WTC11 (cell line): ENCODE measurements around the gene DFFB. TPM values are rescaled to one million over a fixed set of nuclear protein-coding genes. Genes with fewer than 3 reads are reported as not detected.

Source experiments
- ATAC-seq: fragments of 200-7000 bp; cut with Tn5 transposase; 2 replicates; pipeline ENCODE4 v1.10.0; 2021; ENCODE audit warnings: mild to moderate bottlenecking, moderate library complexity
- CTCF ChIA-PET: fragments of 300-600 bp; sonication (Branson Sonifier 250); formaldehyde crosslinking; loops from one replicate; lab custom pipeline; 2021; ENCODE audit warnings: antibody characterized with exemption; lab: Charles Lee
- POLR2A ChIA-PET: fragments of 350-600 bp; sonication (Branson Sonifier 250); formaldehyde crosslinking; loops from one replicate; lab custom pipeline; 2021; ENCODE audit warnings: antibody characterized with exemption; lab: Charles Lee
- DNase-seq: peaks from one replicate; pipeline ENCODE4 v3.0.0; 2021; ENCODE audit warnings: low spot score
- H3K27ac Mint-ChIP-seq: 2 replicates; pipeline ENCODE4 v1.8.0; 2021; ENCODE audit warnings: mixed read lengths
- H3K27me3 Mint-ChIP-seq: 2 replicates; pipeline ENCODE4 v1.8.0; 2021; ENCODE audit warnings: low read depth, mild to moderate bottlenecking, moderate library complexity, mixed read lengths
- H3K36me3 Mint-ChIP-seq: 2 replicates; pipeline ENCODE4 v1.8.0; 2021; ENCODE audit warnings: mixed read lengths
- H3K4me1 Mint-ChIP-seq: 2 replicates; pipeline ENCODE4 v1.8.0; 2022; ENCODE audit warnings: mixed read lengths
- H3K4me3 Mint-ChIP-seq: 2 replicates; pipeline ENCODE4 v1.8.0; 2021; ENCODE audit warnings: mild to moderate bottlenecking, moderate library complexity, mixed read lengths
- H3K9me3 Mint-ChIP-seq: 2 replicates; pipeline ENCODE4 v1.8.0; 2021; ENCODE audit warnings: mixed read lengths
- ETV6 ChIP-seq: sonication (generic); formaldehyde crosslinking; IDR thresholded peaks from 2 replicates; pipeline ENCODE4 v1.8.1; 2022; ENCODE audit warnings: mild to moderate bottlenecking, missing genetic modification reagents
- FOXK1 ChIP-seq: sonication (generic); formaldehyde crosslinking; IDR thresholded peaks from 2 replicates; pipeline ENCODE4 v1.8.0; 2022; ENCODE audit warnings: mild to moderate bottlenecking, moderate library complexity, missing genetic modification reagents
- HMGA2 ChIP-seq: fragments of 250-450 bp; sonication (Bioruptor Pico); IDR thresholded peaks from 2 replicates; pipeline ENCODE4 v1.4.0; 2021; ENCODE audit warnings: mild to moderate bottlenecking, moderate library complexity
- IRF2 ChIP-seq: sonication (generic); formaldehyde crosslinking; IDR thresholded peaks from 2 replicates; pipeline ENCODE4 v1.8.0; 2022; ENCODE audit warnings: low read depth, missing genetic modification reagents, borderline replicate concordance
- MXD4 ChIP-seq: fragments of 250-450 bp; sonication (Bioruptor Pico); IDR thresholded peaks from 2 replicates; pipeline ENCODE4 v1.8.0; 2021; ENCODE audit warnings: mild to moderate bottlenecking, moderate library complexity, borderline replicate concordance
- NFE2L1 ChIP-seq: sonication (generic); formaldehyde crosslinking; IDR thresholded peaks from 2 replicates; pipeline ENCODE4 v1.8.1; 2023; ENCODE audit warnings: missing genetic modification reagents
- NR2C2 ChIP-seq: sonication (generic); formaldehyde crosslinking; IDR thresholded peaks from 2 replicates; pipeline ENCODE4 v1.8.0; 2022; ENCODE audit warnings: mild to moderate bottlenecking, missing genetic modification reagents
- ZNF219 ChIP-seq: sonication (generic); formaldehyde crosslinking; IDR thresholded peaks from 2 replicates; pipeline ENCODE4 v1.8.0; 2023; ENCODE audit warnings: missing genetic modification reagents, mild to moderate bottlenecking, borderline replicate concordance
- ZNF416 ChIP-seq: fragments of 250-450 bp; sonication (Bioruptor Pico); IDR thresholded peaks from 2 replicates; pipeline ENCODE4 v1.9.0; 2021; ENCODE audit warnings: mild to moderate bottlenecking, inconsistent platforms
- ZNF671 ChIP-seq: fragments of 250-450 bp; sonication (Bioruptor Pico); IDR thresholded peaks from 2 replicates; pipeline ENCODE4 v1.8.0; 2021; ENCODE audit warnings: mild to moderate bottlenecking
- total RNA-seq: library from RNA; stranded (reverse); gene quantifications from 3 replicates; pipeline ENCODE4 v1.2.3, GENCODE V29; 2021
- TF ChIP-seq, protein P1 (sequence below): sonication (generic); formaldehyde crosslinking; IDR thresholded peaks from 2 replicates; pipeline ENCODE4 v1.8.1; 2022; ENCODE audit warnings: low read depth, missing genetic modification reagents, borderline replicate concordance
- TF ChIP-seq, protein P2 (sequence below): fragments of 250-450 bp; sonication (Bioruptor Pico); IDR thresholded peaks from 2 replicates; pipeline ENCODE4 v1.9.0; 2021; ENCODE audit warnings: moderate library complexity, mild to moderate bottlenecking, inconsistent platforms, borderline replicate concordance
- TF ChIP-seq, protein P3 (sequence below): sonication (generic); formaldehyde crosslinking; IDR thresholded peaks from 2 replicates; pipeline ENCODE4 v1.8.0; 2023; ENCODE audit warnings: missing genetic modification reagents, mild to moderate bottlenecking, borderline replicate concordance
- TF ChIP-seq, protein P4 (sequence below): sonication (generic); formaldehyde crosslinking; IDR thresholded peaks from 2 replicates; pipeline ENCODE4 v1.8.1; 2022; ENCODE audit warnings: missing genetic modification reagents, borderline replicate concordance
- TF ChIP-seq, protein P5 (sequence below): sonication (generic); formaldehyde crosslinking; IDR thresholded peaks from 2 replicates; pipeline ENCODE4 v1.8.0; 2023; ENCODE audit warnings: missing genetic modification reagents
- TF ChIP-seq, protein P6 (sequence below): sonication (generic); formaldehyde crosslinking; IDR thresholded peaks from 2 replicates; pipeline ENCODE4 v1.8.1; 2023; ENCODE audit warnings: mild to moderate bottlenecking, missing genetic modification reagents

The DFFB gene
- total RNA-seq, 1 experiment from 2014 or later: 9.2 TPM

DNA sequence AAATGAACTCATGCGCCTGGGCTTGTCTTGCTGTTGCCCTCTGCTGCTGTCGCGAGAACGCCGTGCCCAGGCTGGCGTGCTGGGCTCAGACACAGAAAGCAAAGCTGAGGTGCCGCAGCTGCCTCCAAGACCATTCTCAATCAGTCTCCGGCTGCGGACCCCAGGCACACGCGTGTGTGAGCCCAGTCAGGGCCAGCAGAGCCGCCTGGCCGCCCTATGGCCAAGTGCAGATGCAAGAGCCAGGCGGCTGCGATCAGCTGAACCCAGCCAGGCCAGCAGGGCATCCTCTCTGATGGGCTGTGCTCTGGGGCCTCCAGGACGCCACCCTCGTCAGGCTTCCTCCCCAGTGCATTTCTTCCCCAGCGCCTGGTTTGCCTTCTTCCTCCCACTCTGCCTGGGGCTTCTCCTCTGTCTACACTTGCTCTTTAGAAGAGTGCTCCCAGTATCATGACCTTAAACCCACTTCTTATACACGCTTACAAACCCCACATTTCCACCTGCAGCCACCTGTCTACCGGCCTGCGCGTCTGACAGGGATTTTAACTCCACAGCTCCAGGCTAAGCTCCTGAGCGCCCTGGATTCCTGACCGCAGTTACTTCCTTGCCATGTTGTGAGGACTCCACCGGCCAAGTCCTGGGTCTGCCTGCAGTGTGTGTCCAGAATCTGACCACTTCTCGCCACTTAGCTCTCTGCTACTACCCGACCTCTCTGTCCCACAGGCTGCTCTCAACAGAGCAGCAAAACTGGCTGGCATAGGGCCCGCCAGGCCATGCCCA, 39.3 kb upstream of the DFFB start:
- Mint-ChIP-seq H3K4me1 (no peaks in the 10 kb centered on the region), H3K4me3 (no peak overlapping the region), H3K36me3 (peaks cover 7% of the 10 kb centered on the region), H3K27ac (peak overlapping the region; percentile 68; the same call in 1 of the 2 replicates), H3K9me3 (no peaks in the 10 kb centered on the region), H3K27me3 (no peaks in the 10 kb centered on the region)
- ATAC-seq: no peak; the same call in 1 of the 2 replicates
- CTCF ChIA-PET: interaction anchor here (1.2 to 1.4 kb wide), 2 partner anchors 10 to 33 kb away, joined by 3 to 4 read pairs; no protein-coding TSS in a partner anchor
- DNase-seq: no peak
- TF ChIP-seq ZNF416 (CRISPR knock-in tag): no peak
- TF ChIP-seq, protein P1, sequence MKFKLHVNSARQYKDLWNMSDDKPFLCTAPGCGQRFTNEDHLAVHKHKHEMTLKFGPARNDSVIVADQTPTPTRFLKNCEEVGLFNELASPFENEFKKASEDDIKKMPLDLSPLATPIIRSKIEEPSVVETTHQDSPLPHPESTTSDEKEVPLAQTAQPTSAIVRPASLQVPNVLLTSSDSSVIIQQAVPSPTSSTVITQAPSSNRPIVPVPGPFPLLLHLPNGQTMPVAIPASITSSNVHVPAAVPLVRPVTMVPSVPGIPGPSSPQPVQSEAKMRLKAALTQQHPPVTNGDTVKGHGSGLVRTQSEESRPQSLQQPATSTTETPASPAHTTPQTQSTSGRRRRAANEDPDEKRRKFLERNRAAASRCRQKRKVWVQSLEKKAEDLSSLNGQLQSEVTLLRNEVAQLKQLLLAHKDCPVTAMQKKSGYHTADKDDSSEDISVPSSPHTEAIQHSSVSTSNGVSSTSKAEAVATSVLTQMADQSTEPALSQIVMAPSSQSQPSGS (CRISPR knock-in tag): no peak
- TF ChIP-seq, protein P2, sequence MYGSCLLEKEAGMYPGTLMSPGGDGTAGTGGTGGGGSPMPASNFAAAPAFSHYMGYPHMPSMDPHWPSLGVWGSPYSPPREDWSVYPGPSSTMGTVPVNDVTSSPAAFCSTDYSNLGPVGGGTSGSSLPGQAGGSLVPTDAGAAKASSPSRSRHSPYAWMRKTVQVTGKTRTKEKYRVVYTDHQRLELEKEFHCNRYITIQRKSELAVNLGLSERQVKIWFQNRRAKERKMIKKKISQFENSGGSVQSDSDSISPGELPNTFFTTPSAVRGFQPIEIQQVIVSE (CRISPR knock-in tag): no peak
- TF ChIP-seq NFE2L1: no peak
- TF ChIP-seq MXD4 (CRISPR knock-in tag): no peak
- no peak for TF ChIP-seq ETV6 (CRISPR knock-in tag)
- TF ChIP-seq, protein P3, sequence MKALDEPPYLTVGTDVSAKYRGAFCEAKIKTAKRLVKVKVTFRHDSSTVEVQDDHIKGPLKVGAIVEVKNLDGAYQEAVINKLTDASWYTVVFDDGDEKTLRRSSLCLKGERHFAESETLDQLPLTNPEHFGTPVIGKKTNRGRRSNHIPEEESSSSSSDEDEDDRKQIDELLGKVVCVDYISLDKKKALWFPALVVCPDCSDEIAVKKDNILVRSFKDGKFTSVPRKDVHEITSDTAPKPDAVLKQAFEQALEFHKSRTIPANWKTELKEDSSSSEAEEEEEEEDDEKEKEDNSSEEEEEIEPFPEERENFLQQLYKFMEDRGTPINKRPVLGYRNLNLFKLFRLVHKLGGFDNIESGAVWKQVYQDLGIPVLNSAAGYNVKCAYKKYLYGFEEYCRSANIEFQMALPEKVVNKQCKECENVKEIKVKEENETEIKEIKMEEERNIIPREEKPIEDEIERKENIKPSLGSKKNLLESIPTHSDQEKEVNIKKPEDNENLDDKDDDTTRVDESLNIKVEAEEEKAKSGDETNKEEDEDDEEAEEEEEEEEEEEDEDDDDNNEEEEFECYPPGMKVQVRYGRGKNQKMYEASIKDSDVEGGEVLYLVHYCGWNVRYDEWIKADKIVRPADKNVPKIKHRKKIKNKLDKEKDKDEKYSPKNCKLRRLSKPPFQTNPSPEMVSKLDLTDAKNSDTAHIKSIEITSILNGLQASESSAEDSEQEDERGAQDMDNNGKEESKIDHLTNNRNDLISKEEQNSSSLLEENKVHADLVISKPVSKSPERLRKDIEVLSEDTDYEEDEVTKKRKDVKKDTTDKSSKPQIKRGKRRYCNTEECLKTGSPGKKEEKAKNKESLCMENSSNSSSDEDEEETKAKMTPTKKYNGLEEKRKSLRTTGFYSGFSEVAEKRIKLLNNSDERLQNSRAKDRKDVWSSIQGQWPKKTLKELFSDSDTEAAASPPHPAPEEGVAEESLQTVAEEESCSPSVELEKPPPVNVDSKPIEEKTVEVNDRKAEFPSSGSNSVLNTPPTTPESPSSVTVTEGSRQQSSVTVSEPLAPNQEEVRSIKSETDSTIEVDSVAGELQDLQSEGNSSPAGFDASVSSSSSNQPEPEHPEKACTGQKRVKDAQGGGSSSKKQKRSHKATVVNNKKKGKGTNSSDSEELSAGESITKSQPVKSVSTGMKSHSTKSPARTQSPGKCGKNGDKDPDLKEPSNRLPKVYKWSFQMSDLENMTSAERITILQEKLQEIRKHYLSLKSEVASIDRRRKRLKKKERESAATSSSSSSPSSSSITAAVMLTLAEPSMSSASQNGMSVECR (CRISPR knock-in tag): no peak
- TF ChIP-seq, protein P4, sequence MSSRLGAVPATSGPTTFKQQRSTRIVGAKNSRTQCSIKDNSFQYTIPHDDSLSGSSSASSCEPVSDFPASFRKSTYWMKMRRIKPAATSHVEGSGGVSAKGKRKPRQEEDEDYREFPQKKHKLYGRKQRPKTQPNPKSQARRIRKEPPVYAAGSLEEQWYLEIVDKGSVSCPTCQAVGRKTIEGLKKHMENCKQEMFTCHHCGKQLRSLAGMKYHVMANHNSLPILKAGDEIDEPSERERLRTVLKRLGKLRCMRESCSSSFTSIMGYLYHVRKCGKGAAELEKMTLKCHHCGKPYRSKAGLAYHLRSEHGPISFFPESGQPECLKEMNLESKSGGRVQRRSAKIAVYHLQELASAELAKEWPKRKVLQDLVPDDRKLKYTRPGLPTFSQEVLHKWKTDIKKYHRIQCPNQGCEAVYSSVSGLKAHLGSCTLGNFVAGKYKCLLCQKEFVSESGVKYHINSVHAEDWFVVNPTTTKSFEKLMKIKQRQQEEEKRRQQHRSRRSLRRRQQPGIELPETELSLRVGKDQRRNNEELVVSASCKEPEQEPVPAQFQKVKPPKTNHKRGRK (CRISPR knock-in tag): no peak
- TF ChIP-seq FOXK1 (CRISPR knock-in tag): no peak
- TF ChIP-seq, protein P5, sequence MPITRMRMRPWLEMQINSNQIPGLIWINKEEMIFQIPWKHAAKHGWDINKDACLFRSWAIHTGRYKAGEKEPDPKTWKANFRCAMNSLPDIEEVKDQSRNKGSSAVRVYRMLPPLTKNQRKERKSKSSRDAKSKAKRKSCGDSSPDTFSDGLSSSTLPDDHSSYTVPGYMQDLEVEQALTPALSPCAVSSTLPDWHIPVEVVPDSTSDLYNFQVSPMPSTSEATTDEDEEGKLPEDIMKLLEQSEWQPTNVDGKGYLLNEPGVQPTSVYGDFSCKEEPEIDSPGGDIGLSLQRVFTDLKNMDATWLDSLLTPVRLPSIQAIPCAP (CRISPR knock-in tag): no peak
- TF ChIP-seq ZNF219 (CRISPR knock-in tag): no peak
- TF ChIP-seq NR2C2 (CRISPR knock-in tag): no peak
- TF ChIP-seq ZNF671 (CRISPR knock-in tag): no peak
- TF ChIP-seq HMGA2 (CRISPR knock-in tag): no peak
- TF ChIP-seq, protein P6, sequence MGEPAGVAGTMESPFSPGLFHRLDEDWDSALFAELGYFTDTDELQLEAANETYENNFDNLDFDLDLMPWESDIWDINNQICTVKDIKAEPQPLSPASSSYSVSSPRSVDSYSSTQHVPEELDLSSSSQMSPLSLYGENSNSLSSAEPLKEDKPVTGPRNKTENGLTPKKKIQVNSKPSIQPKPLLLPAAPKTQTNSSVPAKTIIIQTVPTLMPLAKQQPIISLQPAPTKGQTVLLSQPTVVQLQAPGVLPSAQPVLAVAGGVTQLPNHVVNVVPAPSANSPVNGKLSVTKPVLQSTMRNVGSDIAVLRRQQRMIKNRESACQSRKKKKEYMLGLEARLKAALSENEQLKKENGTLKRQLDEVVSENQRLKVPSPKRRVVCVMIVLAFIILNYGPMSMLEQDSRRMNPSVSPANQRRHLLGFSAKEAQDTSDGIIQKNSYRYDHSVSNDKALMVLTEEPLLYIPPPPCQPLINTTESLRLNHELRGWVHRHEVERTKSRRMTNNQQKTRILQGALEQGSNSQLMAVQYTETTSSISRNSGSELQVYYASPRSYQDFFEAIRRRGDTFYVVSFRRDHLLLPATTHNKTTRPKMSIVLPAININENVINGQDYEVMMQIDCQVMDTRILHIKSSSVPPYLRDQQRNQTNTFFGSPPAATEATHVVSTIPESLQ (CRISPR knock-in tag): no peak
- TF ChIP-seq IRF2 (CRISPR knock-in tag): no peak
- POLR2A ChIA-PET: no interaction called here
